ENCODE results near the gene GALNT10.
"Not testable (repeated sequence)": the region's sequence is repeated elsewhere in the genome, so short reads cannot be mapped to it uniquely, and the experiment has no call there.

GALNT10 gene, protein sequence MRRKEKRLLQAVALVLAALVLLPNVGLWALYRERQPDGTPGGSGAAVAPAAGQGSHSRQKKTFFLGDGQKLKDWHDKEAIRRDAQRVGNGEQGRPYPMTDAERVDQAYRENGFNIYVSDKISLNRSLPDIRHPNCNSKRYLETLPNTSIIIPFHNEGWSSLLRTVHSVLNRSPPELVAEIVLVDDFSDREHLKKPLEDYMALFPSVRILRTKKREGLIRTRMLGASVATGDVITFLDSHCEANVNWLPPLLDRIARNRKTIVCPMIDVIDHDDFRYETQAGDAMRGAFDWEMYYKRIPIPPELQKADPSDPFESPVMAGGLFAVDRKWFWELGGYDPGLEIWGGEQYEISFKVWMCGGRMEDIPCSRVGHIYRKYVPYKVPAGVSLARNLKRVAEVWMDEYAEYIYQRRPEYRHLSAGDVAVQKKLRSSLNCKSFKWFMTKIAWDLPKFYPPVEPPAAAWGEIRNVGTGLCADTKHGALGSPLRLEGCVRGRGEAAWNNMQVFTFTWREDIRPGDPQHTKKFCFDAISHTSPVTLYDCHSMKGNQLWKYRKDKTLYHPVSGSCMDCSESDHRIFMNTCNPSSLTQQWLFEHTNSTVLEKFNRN

DNA sequence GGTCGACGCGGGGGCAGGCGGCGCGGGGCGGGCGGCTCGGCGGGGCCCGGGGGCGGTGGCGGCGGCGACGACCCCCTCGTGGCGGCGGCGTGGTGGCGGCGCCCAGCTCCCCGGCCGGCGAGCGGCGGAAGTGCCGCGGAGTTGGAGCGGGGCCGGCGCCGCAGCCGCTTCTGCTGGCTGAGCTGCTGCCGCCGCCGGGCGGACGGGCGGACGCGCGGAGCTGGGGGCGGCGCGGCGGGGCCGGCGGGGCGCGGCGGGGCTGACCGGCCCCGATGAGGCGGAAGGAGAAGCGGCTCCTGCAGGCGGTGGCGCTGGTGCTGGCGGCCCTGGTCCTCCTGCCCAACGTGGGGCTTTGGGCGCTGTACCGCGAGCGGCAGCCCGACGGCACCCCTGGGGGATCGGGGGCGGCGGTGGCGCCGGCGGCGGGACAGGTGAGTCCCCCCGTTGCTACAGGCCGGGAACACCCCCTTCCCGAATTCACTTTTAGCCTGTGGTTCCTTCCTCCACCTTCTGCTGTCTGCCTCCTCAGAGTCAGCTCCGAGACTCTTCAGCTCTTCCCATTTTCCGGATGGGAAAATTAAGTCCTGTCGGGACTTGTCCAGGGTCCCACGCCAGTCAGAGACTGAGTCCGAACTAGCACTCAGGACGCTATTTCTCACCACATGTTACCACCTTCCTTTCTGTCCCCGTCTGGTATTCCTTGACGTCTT, at the start of gene GALNT10:
GALNT10 (plus strand) TSS at position 139 of the 710 bp plus-strand sequence; CDS start at position 273, 134 bp downstream.
- TF ChIP-seq ZNF274 (IDR thresholded peaks at IDR 0.05; ENCODE audit: low read depth, low read length) = no peak
- peak within 1 kb of the TSS; percentile 89 for H3K4me3 ChIP-seq (ENCODE audit: low read length)

DNA sequence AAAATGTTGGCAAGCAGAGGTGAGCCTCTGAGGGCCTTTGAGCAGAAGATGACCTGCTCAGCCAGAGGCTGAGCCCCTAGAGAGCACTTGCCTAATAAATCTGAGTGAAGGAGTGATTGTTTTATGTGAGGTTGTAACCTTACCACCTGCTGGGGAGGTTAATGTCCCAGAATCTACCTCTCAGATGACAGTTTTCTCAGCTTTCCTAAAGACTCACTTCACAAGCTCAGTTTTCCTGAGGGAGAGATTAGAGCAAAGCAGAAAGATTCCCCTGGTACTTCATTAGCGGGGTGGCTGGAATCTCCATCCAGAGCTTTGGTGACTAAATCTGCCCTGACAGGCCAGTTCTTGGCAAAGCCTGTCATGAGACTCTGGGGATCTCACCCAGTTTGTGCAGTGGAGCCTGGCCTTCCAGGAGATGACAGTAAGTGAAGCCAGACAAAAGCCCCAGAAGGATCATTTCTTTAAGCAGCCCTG, 48.8 kb upstream of the GALNT10 start:
- TF ChIP-seq ZNF274 (IDR thresholded peaks at IDR 0.05; ENCODE audit: low read depth, low read length) = no peak
- H3K4me3 ChIP-seq (ENCODE audit: low read length) = no peak overlapping the region

DNA sequence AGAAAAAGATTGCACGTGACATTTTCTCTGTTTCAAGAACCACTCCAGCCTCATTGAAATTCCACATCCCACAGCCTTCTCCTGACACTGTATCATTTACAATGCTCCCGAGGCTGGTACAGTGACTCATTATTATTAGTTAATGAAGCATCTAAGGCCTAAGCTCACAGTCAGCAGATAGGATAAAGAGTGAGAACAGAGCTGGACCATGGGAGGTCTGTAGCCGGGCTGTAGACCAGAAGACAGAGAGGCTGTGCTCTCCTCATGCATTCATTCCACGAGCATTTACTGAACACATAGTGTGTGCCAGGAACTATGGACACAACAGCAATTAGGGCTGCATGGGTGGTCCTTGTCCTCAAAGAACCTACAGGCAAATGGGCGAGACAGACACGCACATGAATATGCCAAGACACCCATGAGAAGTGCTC, 47.3 kb upstream of the GALNT10 start:
- no peak overlapping the region for H3K4me3 ChIP-seq (ENCODE audit: low read length)
- no peak for TF ChIP-seq ZNF274 (IDR thresholded peaks at IDR 0.05; ENCODE audit: low read depth, low read length)

DNA sequence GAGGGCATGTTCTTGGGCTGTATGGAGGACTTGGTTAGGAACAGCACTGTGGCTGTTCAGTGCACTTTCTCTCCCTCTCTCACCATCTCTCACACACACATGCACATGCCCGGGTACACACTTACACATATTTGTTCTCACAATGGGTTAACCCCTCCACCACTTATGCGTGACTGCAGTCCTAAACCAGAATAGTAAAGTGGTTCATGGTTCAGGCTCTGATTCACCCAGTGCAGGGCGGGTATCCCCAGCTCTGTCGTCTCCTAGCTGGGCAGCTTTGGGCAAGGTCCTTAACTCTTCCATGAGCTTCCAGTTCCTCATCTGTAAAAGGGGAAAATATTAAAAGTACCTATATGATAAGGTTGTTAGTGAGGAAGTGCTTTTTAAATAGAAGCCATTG, 45.3 kb upstream of the GALNT10 start:
- TF ChIP-seq ZNF274 (IDR thresholded peaks at IDR 0.05; ENCODE audit: low read depth, low read length) = no peak
- H3K4me3 ChIP-seq (ENCODE audit: low read length) = no peak overlapping the region

DNA sequence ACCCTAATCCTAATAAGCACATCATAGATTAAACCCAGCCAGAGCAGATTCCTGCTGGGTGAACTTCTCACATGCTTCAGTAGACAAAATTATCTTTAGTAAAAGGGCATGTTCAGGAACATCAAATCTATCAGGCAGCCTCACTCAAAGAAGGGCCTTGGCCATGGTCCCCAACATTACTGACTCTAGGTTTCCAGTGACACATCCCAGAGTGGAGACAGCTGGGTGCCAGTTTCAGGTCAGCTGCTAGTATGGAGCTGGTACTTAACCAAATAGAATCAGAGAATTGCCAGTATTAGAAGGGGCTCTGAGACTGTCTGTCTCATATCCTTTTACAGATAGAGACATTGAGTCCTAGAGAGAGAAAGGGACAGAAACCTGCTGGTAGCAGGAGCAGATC, 44.1 kb upstream of the GALNT10 start:
- TF ChIP-seq ZNF274 (IDR thresholded peaks at IDR 0.05; ENCODE audit: low read depth, low read length) = no peak
- no peak overlapping the region for H3K4me3 ChIP-seq (ENCODE audit: low read length)

DNA sequence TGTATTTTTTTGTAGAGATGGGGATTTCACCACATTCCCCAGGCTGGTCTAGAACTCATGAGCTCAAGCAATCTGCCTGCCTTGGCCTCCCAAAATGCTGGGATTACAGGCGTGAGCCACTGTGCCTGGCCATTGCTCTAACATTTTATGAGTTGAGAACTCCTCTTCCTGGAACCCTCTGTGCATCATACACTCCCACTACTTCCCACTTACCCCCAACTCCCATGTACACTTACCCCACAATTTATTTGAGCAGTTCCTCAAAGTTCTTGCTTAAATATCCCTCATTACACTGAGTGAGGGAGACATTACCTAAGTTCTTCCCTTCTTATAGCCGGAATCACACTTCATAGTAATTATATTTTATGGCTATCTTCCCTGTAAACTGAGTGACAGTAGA, 42.9 kb upstream of the GALNT10 start:
- TF ChIP-seq ZNF274 (IDR thresholded peaks at IDR 0.05; ENCODE audit: low read depth, low read length) = no peak
- no peak overlapping the region for H3K4me3 ChIP-seq (ENCODE audit: low read length)

DNA sequence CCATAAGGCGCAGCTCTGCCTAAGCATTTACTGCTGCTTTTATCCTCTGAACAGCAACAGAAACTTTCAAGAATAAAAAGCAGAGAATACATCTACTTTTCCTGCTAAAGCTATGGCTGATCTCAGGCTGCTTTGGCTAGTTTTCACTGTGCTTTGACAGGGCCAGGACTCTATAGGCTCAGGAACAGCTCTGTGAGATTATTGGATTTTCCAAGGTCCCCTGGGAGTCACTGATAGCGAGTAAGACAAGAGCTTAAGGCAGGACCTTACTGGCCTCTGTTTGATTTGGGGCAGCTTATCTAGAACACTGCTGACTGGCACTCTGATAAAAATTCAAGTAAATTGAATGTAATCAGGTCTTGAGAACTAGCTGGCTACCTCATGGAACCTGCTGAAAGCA, 40.1 kb upstream of the GALNT10 start:
- not testable (repeated sequence) for H3K4me3 ChIP-seq (ENCODE audit: low read length)

DNA sequence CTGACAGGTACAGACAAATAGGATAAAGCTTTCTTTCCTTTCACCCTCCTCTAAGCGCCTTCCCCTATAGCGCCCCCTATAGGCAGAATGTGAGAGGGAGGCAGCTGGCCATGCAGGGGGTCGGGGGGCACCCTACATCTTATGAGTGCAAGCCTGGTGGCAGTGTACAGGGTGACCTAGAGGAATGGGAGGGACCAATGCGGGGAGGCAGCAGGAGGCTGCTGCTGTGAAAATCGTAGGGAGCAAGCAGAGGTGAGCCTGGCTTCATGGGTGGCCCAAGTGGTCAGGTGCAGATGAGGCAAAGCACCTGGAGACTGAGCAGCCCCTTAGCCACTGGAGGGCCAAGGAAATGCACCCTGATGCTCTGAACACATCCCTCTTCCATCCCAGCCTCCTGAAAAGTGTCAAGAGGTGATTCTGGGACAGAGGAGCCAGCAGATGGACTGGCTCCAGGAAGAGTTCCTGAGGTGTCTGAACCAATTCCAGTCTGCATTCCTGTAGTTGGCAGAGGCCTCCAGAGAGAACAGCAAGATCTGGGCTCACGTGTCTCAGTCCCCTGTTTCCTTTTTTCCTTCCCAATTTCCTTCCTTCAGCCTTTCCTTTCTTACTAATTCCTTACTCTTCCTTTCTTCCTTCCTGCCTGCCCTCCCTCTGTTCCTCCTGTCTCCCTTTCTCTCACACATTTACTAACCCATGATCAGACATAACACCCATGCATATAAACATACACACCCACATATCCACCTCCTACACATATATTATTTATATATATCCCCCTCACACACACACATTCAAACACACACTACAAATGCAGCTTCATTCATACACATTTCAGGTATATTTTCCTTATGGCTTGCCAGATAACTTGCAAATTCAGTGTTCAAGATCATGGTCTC, 32.8 kb upstream of the GALNT10 start:
- no peak for TF ChIP-seq ZNF274 (IDR thresholded peaks at IDR 0.05; ENCODE audit: low read depth, low read length)
- no peak overlapping the region for H3K4me3 ChIP-seq (ENCODE audit: low read length)

DNA sequence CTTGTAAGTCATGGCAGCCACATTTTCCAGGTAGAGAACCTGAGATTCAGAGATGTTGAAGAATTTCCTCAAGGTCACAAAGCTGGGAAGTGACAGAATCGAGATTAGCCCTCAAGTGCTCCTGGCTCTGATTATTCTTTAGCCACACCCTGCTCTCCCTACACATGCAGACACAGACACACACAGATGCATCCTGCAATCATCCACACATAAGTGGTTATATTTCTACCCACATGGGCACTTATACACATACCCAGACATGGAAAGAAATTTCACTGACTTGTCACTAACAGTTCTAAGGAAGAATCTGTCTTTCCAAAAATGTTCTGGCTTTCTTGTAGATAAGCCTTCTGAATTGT, 32.2 kb upstream of the GALNT10 start:
- TF ChIP-seq ZNF274 (IDR thresholded peaks at IDR 0.05; ENCODE audit: low read depth, low read length) = no peak
- H3K4me3 ChIP-seq (ENCODE audit: low read length) = no peak overlapping the region

DNA sequence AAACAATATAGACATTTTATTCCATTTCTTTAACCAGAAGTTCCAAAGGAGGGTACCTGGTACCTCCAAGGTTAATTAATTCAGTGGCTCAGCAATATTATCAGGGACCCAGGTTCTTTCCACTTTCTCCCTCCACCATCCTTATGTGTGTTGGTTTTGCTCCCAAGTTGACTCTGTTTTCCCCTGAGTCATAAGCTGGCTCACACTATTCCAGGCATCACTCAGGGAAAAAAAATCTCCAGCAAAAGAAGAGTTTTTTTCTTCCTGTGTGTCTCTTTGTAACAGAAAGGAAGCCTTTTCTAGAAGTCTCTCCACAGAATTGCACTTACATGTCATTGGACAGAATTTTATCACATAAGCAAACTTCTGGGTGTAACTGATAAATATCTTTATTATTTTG, 31.2 kb upstream of the GALNT10 start:
- H3K4me3 ChIP-seq (ENCODE audit: low read length) = no peak overlapping the region
- no peak for TF ChIP-seq ZNF274 (IDR thresholded peaks at IDR 0.05; ENCODE audit: low read depth, low read length)

DNA sequence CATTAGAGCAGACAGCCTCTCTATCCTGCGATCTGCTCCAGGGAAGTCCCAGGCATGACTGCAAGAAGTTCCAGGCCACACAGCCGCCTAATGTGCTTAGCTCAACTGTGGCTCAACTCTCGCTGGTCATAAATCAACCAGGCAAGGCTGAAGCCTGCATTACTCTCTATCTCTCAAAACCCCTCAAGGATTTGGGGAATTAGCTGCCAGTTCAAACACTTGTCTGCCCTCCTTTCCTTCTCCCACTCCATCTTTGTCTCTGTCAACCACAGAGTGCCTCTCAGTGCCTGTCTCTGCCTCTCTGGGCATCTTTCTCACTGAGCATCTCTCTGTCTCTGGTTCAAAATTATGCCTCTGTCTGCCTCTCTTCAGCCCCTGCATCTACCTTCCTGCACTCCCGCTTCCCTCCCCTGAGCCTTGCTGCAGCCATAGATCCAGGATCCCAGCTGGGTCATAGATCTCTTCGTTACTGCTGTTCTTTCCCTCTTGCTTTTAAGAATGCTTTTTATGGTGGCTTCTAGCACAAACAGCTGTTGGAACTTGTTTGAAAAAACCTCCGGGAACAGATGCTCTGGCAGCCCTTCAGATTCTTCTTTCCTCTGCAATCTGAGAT, 27.9 kb upstream of the GALNT10 start:
- no peak overlapping the region for H3K4me3 ChIP-seq (ENCODE audit: low read length)
- no peak for TF ChIP-seq ZNF274 (IDR thresholded peaks at IDR 0.05; ENCODE audit: low read depth, low read length)

DNA sequence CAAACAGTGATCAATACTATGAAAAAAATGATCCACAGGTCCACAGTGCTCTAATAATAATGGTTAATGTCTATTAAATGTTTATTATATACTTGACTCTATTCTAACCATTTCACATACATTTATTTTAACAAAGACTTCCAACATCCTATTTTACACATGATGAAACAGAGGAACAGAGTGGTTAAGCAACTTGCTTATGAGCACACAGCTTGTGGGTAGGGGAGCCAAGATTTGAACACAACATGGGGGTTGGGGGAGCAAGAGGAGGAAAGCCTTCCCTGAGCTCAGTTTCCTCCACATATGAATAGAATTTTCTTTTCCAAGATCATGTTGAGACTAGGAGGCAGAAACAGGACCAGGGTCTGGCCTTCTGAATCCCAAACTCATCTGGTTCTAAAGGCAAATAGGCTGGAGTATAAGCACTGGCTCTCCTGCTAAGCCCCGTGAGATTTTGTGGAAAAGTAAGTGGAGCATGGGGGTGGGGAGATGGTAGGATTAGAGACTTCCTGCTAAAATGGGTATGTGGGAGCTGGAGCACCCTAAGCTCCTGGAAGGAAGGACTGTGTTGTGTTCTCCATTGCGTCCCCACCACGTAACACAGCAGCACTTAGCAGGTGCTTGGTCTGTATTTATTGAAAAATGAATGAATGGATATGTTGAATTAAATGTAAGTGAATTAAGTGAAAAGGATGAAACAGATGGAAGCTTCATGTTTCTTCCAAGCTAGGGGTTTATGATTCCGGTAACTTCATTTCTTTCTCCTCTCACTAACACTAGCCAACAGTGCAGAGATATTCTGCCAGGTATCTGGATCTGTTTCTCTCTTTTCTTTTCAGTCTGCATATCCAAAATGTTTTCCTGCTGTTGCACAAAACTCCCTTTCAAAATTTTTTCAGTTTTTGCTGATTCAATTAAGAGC, 26.9 kb upstream of the GALNT10 start:
- TF ChIP-seq ZNF274 (IDR thresholded peaks at IDR 0.05; ENCODE audit: low read depth, low read length) = no peak
- no peak overlapping the region for H3K4me3 ChIP-seq (ENCODE audit: low read length)

DNA sequence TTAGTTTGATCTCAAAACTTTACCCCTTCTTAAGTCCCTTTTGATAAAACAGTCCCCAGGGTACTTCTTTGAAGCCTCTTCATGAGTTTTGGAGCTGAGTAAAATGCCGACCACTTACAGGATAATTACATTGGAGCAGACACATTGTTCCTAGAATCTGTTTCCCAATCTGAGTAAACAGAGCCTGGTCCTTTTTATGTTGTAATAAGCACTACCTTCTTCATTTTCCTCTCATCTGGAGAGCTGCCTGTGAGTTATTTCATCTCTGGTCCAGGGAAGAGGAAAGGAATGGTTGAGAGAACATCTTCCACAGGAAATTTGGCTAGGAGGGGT, 26.3 kb upstream of the GALNT10 start:
- H3K4me3 ChIP-seq (ENCODE audit: low read length) = no peak overlapping the region
- no peak for TF ChIP-seq ZNF274 (IDR thresholded peaks at IDR 0.05; ENCODE audit: low read depth, low read length)
